ENCODE measurements around the gene MARVELD1. TPM values are rescaled to one million over a fixed set of nuclear protein-coding genes. Genes with fewer than 3 reads are reported as not detected.

Gene MARVELD1
- total RNA-seq, 1 experiment from 2014 or later: 17.6 TPM

DNA sequence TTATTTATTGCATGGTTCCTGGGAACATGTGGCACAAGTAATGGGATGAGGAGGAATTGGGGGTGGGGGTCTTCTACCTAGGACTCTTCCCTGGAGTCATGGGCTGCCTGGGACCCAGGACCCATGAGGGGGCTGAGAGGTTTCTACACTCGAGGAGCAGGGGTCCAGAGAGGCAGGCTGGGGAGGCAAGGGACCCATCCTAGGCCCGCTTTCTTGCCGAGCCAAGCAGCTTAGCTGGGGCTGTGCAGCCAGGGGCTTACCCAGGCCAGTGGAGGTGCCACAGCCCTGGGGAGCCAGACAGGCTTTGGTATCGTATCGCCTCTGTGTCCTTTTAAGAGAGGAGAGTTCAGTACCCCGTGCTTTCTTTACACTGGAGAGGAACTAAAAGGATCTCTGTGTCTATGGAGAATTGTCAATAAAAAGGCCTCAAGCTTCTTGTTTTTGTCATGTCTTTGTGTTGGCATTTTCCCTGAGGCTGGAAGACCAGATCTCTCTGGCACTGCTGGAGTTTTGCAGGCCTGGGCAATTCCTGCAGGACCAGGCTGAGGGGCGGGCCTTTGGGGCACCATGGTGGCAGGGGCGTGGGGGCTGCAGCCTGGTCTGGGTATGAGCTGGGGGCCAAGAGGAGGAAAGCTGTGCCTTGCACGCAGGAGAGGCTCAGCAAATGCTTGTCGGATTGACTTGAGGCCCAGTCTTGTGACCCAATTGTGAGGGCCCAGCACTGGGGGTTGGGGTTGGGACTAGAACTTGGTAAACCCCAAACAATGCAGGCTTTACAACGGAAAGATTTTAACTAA is 47.1 kb downstream of the MARVELD1 start:
- Histone ChIP-seq H3K4me1 (ENCODE audit: insufficient read depth, low read length) (no peaks in the 10 kb centered on the region), H3K9me2 (replicated peaks; ENCODE audit: low read length) (no peaks in the 10 kb centered on the region), H3K27ac (ENCODE audit: low read length) (no peak overlapping the region), H3K79me2 (ENCODE audit: low read length) (no peaks in the 10 kb centered on the region), H3K9me3 (ENCODE audit: low read length) (no peaks in the 10 kb centered on the region), H3K27me3 (ENCODE audit: low read length) (no peaks in the 10 kb centered on the region), H3K9ac (ENCODE audit: low read length) (no peak overlapping the region), H3K36me3 (ENCODE audit: low read depth, low read length) (peaks cover 7% of the 10 kb centered on the region; the same call in 1 of the 2 replicates), H3F3A (ENCODE audit: low read length, unreplicated experiment) (no peaks in the 10 kb centered on the region), H3K4me2 (ENCODE audit: low read length) (no peak overlapping the region), H2AFZ (ENCODE audit: low read length) (no peak overlapping the region), H3K4me3 (ENCODE audit: low read length) (no peak overlapping the region), H4K20me1 (ENCODE audit: low read length) (no peaks in the 10 kb centered on the region)
- intact Hi-C loops (cut with micrococcal nuclease): no loop called here
- ChIA-PET POLR2A (ENCODE audit: unreplicated experiment) (no interaction called here), CTCF (interaction anchor here (0.6 kb wide), 2 partner anchors 14 to 1593 kb away, joined by 3 read pairs; no protein-coding TSS in a partner anchor)
- no peak for DNase-seq
- ATAC-seq: no peak
- TF ChIP-seq EZH2phosphoT487 (IDR thresholded peaks at IDR 0.05; ENCODE audit: borderline replicate concordance, low read length) (no peak), EZH2 (IDR thresholded peaks at IDR 0.05; ENCODE audit: low read length, unreplicated experiment) (no peak)
- TF ChIP-seq, protein P1, sequence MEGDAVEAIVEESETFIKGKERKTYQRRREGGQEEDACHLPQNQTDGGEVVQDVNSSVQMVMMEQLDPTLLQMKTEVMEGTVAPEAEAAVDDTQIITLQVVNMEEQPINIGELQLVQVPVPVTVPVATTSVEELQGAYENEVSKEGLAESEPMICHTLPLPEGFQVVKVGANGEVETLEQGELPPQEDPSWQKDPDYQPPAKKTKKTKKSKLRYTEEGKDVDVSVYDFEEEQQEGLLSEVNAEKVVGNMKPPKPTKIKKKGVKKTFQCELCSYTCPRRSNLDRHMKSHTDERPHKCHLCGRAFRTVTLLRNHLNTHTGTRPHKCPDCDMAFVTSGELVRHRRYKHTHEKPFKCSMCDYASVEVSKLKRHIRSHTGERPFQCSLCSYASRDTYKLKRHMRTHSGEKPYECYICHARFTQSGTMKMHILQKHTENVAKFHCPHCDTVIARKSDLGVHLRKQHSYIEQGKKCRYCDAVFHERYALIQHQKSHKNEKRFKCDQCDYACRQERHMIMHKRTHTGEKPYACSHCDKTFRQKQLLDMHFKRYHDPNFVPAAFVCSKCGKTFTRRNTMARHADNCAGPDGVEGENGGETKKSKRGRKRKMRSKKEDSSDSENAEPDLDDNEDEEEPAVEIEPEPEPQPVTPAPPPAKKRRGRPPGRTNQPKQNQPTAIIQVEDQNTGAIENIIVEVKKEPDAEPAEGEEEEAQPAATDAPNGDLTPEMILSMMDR (conservative IDR thresholded peaks at IDR 0.05; ENCODE audit: low read depth, low read length): no peak
- BruUV-seq (replicated peaks): no TSS peak

GRCh38 chr10:97761331-97761865 is 47.9 kb downstream of the MARVELD1 start:
- Histone ChIP-seq H3K27me3 (ENCODE audit: low read length) (no peaks in the 10 kb centered on the region), H3F3A (ENCODE audit: low read length, unreplicated experiment) (no peaks in the 10 kb centered on the region), H3K27ac (ENCODE audit: low read length) (no peak overlapping the region), H3K36me3 (ENCODE audit: low read depth, low read length) (peaks cover 7% of the 10 kb centered on the region; the same call in 1 of the 2 replicates), H4K20me1 (ENCODE audit: low read length) (no peaks in the 10 kb centered on the region), H3K4me1 (ENCODE audit: insufficient read depth, low read length) (no peaks in the 10 kb centered on the region), H2AFZ (ENCODE audit: low read length) (no peak overlapping the region), H3K79me2 (ENCODE audit: low read length) (no peaks in the 10 kb centered on the region), H3K4me3 (ENCODE audit: low read length) (no peak overlapping the region), H3K4me2 (ENCODE audit: low read length) (no peak overlapping the region), H3K9ac (ENCODE audit: low read length) (no peak overlapping the region), H3K9me3 (ENCODE audit: low read length) (no peaks in the 10 kb centered on the region), H3K9me2 (replicated peaks; ENCODE audit: low read length) (no peaks in the 10 kb centered on the region)
- DNase-seq (no peak), ATAC-seq (no peak)
- ChIA-PET CTCF (interaction anchor here (0.6 kb wide), 1 partner anchor 1592 kb away, joined by 3 read pairs; no protein-coding TSS in a partner anchor), POLR2A (ENCODE audit: unreplicated experiment) (no interaction called here)
- TF ChIP-seq, protein P1 (conservative IDR thresholded peaks at IDR 0.05; ENCODE audit: low read depth, low read length): no peak
- no peak for TF ChIP-seq EZH2phosphoT487 (IDR thresholded peaks at IDR 0.05; ENCODE audit: borderline replicate concordance, low read length)
- TF ChIP-seq EZH2 (IDR thresholded peaks at IDR 0.05; ENCODE audit: low read length, unreplicated experiment): no peak
- no TSS peak for BruUV-seq (replicated peaks)
- intact Hi-C loops (cut with micrococcal nuclease): no loop called here

DNA sequence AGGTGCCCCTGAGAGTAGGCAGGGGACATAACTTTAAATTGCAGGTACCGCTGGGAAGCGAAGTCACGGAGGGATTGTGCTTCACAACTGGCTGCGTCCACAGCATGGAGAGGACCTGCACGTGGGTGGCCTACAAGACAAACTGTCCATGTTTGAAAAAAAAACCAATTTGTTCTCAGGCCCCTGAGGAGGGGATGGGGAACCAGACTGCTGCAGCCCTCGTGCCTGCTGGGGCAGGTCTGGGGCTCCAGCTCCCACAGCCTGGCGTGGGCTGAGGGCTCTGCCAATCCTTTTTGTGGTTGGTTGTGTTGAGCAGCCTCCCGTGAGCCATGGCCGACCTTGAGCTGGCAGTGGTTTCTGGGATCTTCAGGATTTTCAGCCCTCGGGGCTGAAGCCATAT is 48.5 kb downstream of the MARVELD1 start:
- BruUV-seq (replicated peaks): no TSS peak
- Histone ChIP-seq H3K27me3 (ENCODE audit: low read length) (no peaks in the 10 kb centered on the region), H3K79me2 (ENCODE audit: low read length) (no peaks in the 10 kb centered on the region), H3K9me2 (replicated peaks; ENCODE audit: low read length) (no peaks in the 10 kb centered on the region), H3F3A (ENCODE audit: low read length, unreplicated experiment) (no peaks in the 10 kb centered on the region), H3K4me2 (ENCODE audit: low read length) (no peak overlapping the region), H3K9me3 (ENCODE audit: low read length) (no peaks in the 10 kb centered on the region), H2AFZ (ENCODE audit: low read length) (no peak overlapping the region), H3K4me3 (ENCODE audit: low read length) (no peak overlapping the region), H3K36me3 (ENCODE audit: low read depth, low read length) (peaks cover 7% of the 10 kb centered on the region; the same call in 1 of the 2 replicates), H3K27ac (ENCODE audit: low read length) (no peak overlapping the region), H3K9ac (ENCODE audit: low read length) (no peak overlapping the region), H4K20me1 (ENCODE audit: low read length) (no peaks in the 10 kb centered on the region), H3K4me1 (ENCODE audit: insufficient read depth, low read length) (no peaks in the 10 kb centered on the region)
- TF ChIP-seq EZH2phosphoT487 (IDR thresholded peaks at IDR 0.05; ENCODE audit: borderline replicate concordance, low read length): no peak
- TF ChIP-seq, protein P1 (conservative IDR thresholded peaks at IDR 0.05; ENCODE audit: low read depth, low read length): no peak
- no peak for TF ChIP-seq EZH2 (IDR thresholded peaks at IDR 0.05; ENCODE audit: low read length, unreplicated experiment)
- CTCF ChIA-PET: no interaction called here
- no peak for DNase-seq
- ATAC-seq: no peak
- POLR2A ChIA-PET (ENCODE audit: unreplicated experiment): no interaction called here
- intact Hi-C loops (cut with micrococcal nuclease): no loop called here

Data from PC-3 (cell line).